Breast epithelium (tissue), 4 donors: ENCODE data around the gene NABP2. TPM values are rescaled to one million over a fixed set of nuclear protein-coding genes. Genes with fewer than 3 reads are reported as not detected.
"Not testable (repeated sequence)": the region's sequence is repeated elsewhere in the genome, so short reads cannot be mapped to it uniquely, and the experiment has no call there.

Experiments
- DNase-seq, 2 donors: peaks; one replicate each; pipeline ENCODE4 v3.0.0-alpha.2; 2019; ENCODE audit warnings: low spot score in 2 of 2
- H3K27ac ChIP-seq, 2 donors: fragments of 200-600 bp; sonication (generic) in 1 of 2; one replicate each; pipeline ENCODE4 v1.5.1; 2016 to 2019; ENCODE audit warnings: mild to moderate bottlenecking in 1 of 2
- H3K27me3 ChIP-seq, 2 donors: fragments of 200-600 bp; sonication (generic) in 1 of 2; one replicate each; pipeline versions ENCODE4 v1.5.1 to v1.6.0; 2017 to 2019; ENCODE audit warnings: control low read depth in 1 of 2, mild to moderate bottlenecking in 1 of 2
- H3K36me3 ChIP-seq: fragments of 200-600 bp; one replicate; pipeline ENCODE4 v1.5.1; 2019
- H3K4me1 ChIP-seq, 2 donors: fragments of 200-600 bp; sonication (generic); one replicate each; pipeline ENCODE4 v1.5.1; 2016 to 2019; ENCODE audit warnings: control low read depth in 1 of 2
- H3K4me3 ChIP-seq, 3 donors: fragments of 200-600 bp; sonication (generic); 1 replicate in 2 of 3; 2 replicates in 1 of 3; pipeline ENCODE4 v1.5.1; 2016 to 2019; ENCODE audit warnings: mild to moderate bottlenecking in 3 of 3, moderate library complexity in 2 of 3
- H3K9me3 ChIP-seq, 2 donors: fragments of 200-600 bp; sonication (generic) in 1 of 2; one replicate each; pipeline ENCODE4 v1.5.1; 2016 to 2019; ENCODE audit warnings: control low read depth in 1 of 2
- CTCF ChIP-seq, 3 donors: fragments of 450-650 bp; IDR thresholded peaks; one replicate each; pipeline ENCODE4 v1.5.1; 2016 to 2017; ENCODE audit warnings: antibody characterized with exemption in 3 of 3, mild to moderate bottlenecking in 3 of 3, moderate library complexity in 3 of 3
- POLR2A ChIP-seq: fragments of 450-650 bp; IDR thresholded peaks from one replicate; pipeline ENCODE4 v1.6.1; 2016; ENCODE audit warnings: antibody characterized with exemption, mild to moderate bottlenecking, moderate library complexity
- POLR2AphosphoS5 ChIP-seq, 3 donors: sonication (generic); formaldehyde crosslinking; IDR thresholded peaks; one replicate each; pipeline ENCODE4 v1.6.1; 2017; ENCODE audit warnings: antibody characterized with exemption in 3 of 3
- intact Hi-C: fragments of 100-400 bp; cut with DNase I; formaldehyde crosslinking; loops from one replicate; pipeline ENCODE4 v1.15.1; 2023; ENCODE audit warnings: low total_unique reads
- total RNA-seq, 3 donors: library from RNA; depleted of rRNA; stranded (reverse); fragments of >200 nt; gene quantifications; one replicate each; pipeline ENCODE4 v1.1.0, GENCODE V29; 2016

The NABP2 gene
- total RNA-seq, 3 donors from 2014 or later: 24.7 to 31.2 (median 27.5) TPM

DNA sequence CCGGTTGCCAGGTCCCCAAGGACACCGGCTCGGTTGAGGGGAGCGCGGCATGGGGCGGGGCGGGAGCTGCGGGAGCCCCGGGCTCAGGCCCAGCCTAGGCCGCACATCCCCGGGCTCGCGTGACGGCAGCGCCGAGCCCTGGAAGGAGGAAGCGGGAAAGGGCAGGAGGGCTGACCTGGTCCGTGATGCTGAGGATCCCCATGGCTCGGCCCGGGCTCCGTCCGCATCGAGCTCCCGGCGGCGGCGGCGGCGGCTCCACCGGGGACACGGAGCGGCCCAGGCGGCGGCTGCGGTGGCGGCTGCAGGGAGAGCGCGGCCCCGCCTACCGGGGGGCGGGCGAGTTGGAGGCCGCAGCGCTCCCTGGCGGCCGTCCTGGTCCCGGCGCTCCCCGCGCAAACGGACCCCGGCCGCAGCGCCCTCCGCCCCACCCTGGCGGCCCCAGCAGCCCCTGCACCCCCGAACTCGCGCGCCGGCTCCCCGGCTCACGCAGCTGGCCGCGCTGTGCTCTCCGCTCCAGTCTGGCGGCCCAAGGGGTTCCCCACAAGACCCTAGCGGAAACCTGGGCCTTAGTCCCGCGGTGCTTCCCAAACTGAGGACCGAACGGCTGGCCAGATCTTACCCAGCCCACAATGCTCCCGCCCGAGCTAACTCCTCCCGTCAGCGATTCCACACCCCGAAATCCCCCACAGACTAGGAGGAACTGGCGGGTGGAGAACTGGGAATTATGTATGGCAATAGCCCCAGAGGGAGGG is 34.1 kb downstream of the NABP2 start, which contains the start of gene ANKRD52:
ANKRD52 (minus strand) TSS at position 317 of the 752 bp plus-strand sequence; CDS start at position 202, 115 bp downstream.
- Histone ChIP-seq H3K27ac (peak within 1 kb of the TSS; percentile 83 to 86), H3K27me3 (no peaks in the 10 kb centered on the region), H3K36me3 (peaks cover 9% of the 10 kb centered on the region), H3K4me1 (peaks cover 0 to 12% of the 10 kb centered on the region in 2 donors), H3K4me3 (peak within 1 kb of the TSS; percentile 80 to 96 (median 80)), H3K9me3 (no peaks in the 10 kb centered on the region)
- TF ChIP-seq CTCF (IDR thresholded peaks at IDR 0.05) (peak; percentile 6 to 82 (median 31)), POLR2AphosphoS5 (IDR thresholded peaks at IDR 0.05) (peak in 2 of 3 donors; percentile 9 to 46), POLR2A (no peak)
- intact Hi-C loops: no loop called here
- peak in 1 of 2 donors; percentile 43 for DNase-seq

DNA sequence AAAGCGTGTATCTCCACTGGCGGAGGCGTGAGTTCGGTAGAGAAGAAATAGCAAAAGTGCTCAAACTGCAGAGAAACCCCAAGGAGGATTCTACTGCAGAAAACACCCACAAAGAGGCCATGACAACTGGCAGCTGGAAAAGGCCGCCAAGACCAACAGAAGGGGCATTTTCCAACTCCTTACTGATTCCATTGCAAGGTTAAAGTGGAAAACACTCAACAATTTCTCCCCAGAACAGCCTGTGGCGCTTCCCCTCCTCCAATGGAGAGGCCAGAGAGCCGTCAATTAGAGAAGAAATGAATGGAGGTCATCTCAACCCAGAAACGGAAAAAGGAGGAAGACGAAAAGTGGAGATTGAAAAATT is 34.7 kb downstream of the NABP2 start:
- TF ChIP-seq POLR2AphosphoS5 (IDR thresholded peaks at IDR 0.05): no peak
- no peak for TF ChIP-seq CTCF (IDR thresholded peaks at IDR 0.05)
- no peak for TF ChIP-seq POLR2A
- DNase-seq: no peak
- H3K36me3 ChIP-seq: peaks cover 3% of the 10 kb centered on the region
- peaks cover 0 to 12% of the 10 kb centered on the region in 2 donors for H3K4me1 ChIP-seq
- peak overlapping the region; percentile 80 to 96 (median 80) for H3K4me3 ChIP-seq
- intact Hi-C loops: no loop called here
- H3K27me3 ChIP-seq: no peaks in the 10 kb centered on the region
- H3K9me3 ChIP-seq: no peaks in the 10 kb centered on the region
- H3K27ac ChIP-seq: peak overlapping the region; percentile 83 to 86

GRCh38 chr12:56260380-56260779 is 36.2 kb downstream of the NABP2 start:
- Histone ChIP-seq H3K4me3 (no peak overlapping the region), H3K9me3 (no peaks in the 10 kb centered on the region), H3K36me3 (no peaks in the 10 kb centered on the region), H3K27me3 (no peaks in the 10 kb centered on the region), H3K4me1 (peaks cover 0 to 12% of the 10 kb centered on the region in 2 donors), H3K27ac (no peak overlapping the region)
- TF ChIP-seq CTCF (IDR thresholded peaks at IDR 0.05): no peak
- TF ChIP-seq POLR2AphosphoS5 (IDR thresholded peaks at IDR 0.05): no peak
- TF ChIP-seq POLR2A: no peak
- DNase-seq: no peak
- intact Hi-C loops: no loop called here

DNA sequence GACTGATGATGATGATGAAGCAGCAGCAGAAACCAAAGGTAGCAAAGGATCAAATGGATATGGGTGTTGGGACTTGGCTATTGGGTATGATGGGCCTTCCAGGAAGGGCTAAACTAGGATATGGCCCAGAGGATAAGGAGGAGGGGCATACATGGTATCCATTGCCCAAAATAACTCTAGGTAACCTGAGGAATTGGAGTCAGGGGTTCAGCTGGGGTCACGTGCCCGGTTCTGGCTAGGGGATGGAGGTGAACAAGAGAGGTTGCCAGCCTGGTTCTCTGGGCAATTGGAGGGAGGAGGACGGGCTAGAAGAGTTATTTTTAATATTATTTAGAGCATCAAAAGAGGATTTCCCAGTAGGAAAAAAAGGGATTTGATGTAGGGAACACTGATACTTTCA is 36.8 kb downstream of the NABP2 start:
- DNase-seq: no peak
- Histone ChIP-seq H3K27me3 (no peaks in the 10 kb centered on the region), H3K4me1 (peaks cover 0 to 12% of the 10 kb centered on the region in 2 donors), H3K4me3 (no peak overlapping the region), H3K36me3 (no peaks in the 10 kb centered on the region), H3K9me3 (no peaks in the 10 kb centered on the region), H3K27ac (no peak overlapping the region)
- intact Hi-C loops: no loop called here
- no peak for TF ChIP-seq CTCF (IDR thresholded peaks at IDR 0.05)
- no peak for TF ChIP-seq POLR2A
- TF ChIP-seq POLR2AphosphoS5 (IDR thresholded peaks at IDR 0.05): no peak

GRCh38 chr12:56261503-56262232 is 37.5 kb downstream of the NABP2 start:
- H3K4me3 ChIP-seq: no peak overlapping the region
- TF ChIP-seq POLR2A (no peak), POLR2AphosphoS5 (IDR thresholded peaks at IDR 0.05) (no peak), CTCF (IDR thresholded peaks at IDR 0.05) (no peak)
- no peaks in the 10 kb centered on the region for H3K27me3 ChIP-seq
- H3K4me1 ChIP-seq: peaks cover 0 to 6% of the 10 kb centered on the region in 2 donors
- intact Hi-C loops: no loop called here
- no peaks in the 10 kb centered on the region for H3K36me3 ChIP-seq
- H3K27ac ChIP-seq: no peak overlapping the region
- no peak for DNase-seq
- no peaks in the 10 kb centered on the region for H3K9me3 ChIP-seq

DNA sequence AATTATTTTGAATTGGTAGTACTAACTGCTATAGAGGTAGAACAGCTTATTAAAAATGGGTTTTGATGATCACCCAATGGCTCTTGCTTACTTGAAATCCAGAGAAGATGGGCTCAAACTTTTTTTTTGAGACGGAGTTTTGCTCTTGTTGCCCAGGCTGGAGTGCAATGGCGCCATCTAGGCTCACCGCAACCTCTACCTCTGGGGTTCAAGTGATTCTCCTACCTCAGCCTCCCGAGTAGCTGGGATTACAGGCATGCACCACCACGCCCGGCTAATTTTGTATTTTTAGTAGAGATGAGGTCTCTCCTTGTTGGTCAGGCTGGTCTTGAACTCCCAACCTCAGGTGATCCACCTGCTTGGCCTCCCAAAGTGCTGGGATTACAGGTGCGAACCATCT is 38.8 kb downstream of the NABP2 start:
- not testable (repeated sequence) for H3K36me3 ChIP-seq

DNA sequence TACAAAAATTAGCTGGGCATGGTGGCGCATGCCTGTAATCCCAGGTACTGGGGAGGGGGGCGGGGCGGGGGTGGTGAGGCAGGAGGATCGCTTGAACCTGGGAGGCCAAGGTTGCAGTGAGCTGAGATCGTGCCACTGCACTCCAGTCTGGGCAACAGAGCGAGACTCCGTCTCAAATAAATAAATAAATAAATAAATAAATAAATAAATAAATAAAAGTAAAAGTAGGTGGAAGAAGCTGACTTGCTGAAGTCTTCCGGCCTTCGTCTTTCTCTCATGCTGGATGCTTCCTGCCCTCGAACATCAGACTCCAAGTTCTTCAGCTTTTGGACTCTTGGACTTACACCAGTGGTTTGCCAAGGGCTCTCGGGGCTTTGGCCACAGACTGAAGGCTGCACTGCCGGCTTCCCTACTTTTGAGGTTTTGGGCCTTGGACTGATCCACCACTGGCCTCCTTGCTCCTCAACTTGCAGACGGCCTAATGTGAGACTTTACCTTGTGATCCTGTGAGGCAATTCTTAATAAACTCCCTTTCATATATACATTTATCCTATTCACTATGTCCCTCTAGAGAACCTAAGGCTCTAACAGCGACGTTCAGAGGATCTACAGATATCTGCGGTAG is 42.0 kb downstream of the NABP2 start:
- H3K9me3 ChIP-seq, H3K27me3 ChIP-seq, H3K4me1 ChIP-seq, H3K36me3 ChIP-seq, intact Hi-C loops, DNase-seq: not testable (repeated sequence)
- Histone ChIP-seq H3K27ac (peak overlapping the region; percentile 96), H3K4me3 (peak overlapping the region; percentile 59 to 81 (median 75))

More for the DNA sequence above, 38.8 kb downstream of the NABP2 start:
- H3K27ac ChIP-seq, H3K4me1 ChIP-seq, DNase-seq, intact Hi-C loops, H3K27me3 ChIP-seq, H3K4me3 ChIP-seq, H3K9me3 ChIP-seq: not testable (repeated sequence)
